ENCODE measurements around the gene GNRHR. TPM values are rescaled to one million over a fixed set of nuclear protein-coding genes. Genes with fewer than 3 reads are reported as not detected.
"Not testable (repeated sequence)": the region's sequence is repeated elsewhere in the genome, so short reads cannot be mapped to it uniquely, and the experiment has no call there.

Gene GNRHR
- total RNA-seq, 3 donors from 2014 or later: not detected

DNA sequence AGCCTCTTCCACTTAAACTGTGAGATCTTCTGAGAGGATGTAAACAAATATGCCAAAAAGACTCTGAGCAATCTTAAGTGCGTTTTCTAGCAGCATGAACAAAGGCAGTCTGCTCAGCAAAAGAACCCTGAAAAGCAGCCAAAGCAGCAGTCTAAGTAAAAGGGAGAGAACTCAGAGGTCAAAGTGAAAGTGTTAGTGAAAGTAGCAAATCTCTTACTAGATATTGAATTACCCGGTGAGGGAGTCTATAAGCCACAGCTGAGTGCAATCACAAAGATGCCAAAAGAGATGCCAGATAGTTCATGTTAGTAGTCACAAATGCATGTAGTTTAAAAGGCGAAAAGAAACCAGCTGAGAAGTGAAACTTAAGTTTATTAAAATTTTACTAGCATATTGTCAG, 7.9 kb upstream of the GNRHR start:
- no peaks in the 10 kb centered on the region for H3K4me1 ChIP-seq
- DNase-seq (ENCODE audit: low spot score in 2 of 2): no peak
- no peak for TF ChIP-seq POLR2A (IDR thresholded peaks at IDR 0.05)
- no peak for TF ChIP-seq POLR2AphosphoS5 (IDR thresholded peaks at IDR 0.05)
- no peaks in the 10 kb centered on the region for H3K9me3 ChIP-seq
- no peaks in the 10 kb centered on the region for H3K36me3 ChIP-seq
- H3K4me3 ChIP-seq: no peak overlapping the region
- intact Hi-C loops (cut with DNase I; ENCODE audit: low total_unique reads): no loop called here
- no peak overlapping the region for H3K27ac ChIP-seq
- no peaks in the 10 kb centered on the region for H3K27me3 ChIP-seq

DNA sequence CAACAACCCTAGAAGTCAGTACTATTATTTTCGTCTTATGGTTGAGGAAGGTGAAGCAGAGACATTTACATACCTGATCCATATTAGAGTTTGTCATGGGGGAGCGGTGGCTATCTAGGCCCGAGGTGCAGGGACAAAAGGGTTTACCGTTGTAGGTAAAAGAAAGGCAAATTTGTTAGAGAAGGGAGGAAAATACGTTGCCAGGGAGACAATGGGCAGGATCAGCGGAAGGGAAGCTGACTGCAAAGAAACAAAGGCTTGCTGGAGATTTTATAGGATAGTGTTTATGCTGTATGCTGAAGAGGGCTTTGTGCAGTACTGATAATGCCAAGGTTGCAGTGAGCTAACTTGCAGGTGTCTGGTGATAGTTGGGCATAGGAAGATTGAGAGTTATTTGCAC, 2.8 kb upstream of the GNRHR start:
- H3K27ac ChIP-seq; H3K27me3 ChIP-seq; DNase-seq (ENCODE audit: low spot score in 2 of 2); H3K4me1 ChIP-seq; H3K36me3 ChIP-seq; H3K4me3 ChIP-seq; H3K9me3 ChIP-seq; intact Hi-C loops (cut with DNase I; ENCODE audit: low total_unique reads): not testable (repeated sequence)

DNA sequence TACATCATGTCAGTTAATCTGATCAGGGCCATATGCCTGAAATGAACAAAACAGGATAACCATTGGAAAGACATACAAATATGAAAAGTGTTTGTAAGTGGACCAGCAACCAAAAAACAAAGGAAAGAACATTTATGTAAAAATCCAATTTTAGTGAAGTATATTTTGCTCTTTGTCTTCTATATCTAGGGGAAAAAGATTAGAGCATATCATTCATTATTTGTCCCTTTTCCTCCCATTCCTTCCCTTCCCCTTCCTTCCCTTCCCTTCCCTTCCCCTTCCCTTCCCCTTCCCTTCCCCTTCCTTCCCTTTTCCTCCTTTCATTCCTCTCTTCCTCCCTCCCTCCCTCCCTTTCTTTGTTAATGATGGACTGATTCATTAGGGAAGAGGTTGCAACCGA, 1.8 kb upstream of the GNRHR start:
- intact Hi-C loops (cut with DNase I; ENCODE audit: low total_unique reads): no loop called here
- Histone ChIP-seq H3K4me1 (no peaks in the 10 kb centered on the region), H3K4me3 (no peak overlapping the region), H3K36me3 (no peaks in the 10 kb centered on the region), H3K9me3 (no peaks in the 10 kb centered on the region), H3K27ac (no peak overlapping the region), H3K27me3 (no peaks in the 10 kb centered on the region)
- TF ChIP-seq, protein P1, sequence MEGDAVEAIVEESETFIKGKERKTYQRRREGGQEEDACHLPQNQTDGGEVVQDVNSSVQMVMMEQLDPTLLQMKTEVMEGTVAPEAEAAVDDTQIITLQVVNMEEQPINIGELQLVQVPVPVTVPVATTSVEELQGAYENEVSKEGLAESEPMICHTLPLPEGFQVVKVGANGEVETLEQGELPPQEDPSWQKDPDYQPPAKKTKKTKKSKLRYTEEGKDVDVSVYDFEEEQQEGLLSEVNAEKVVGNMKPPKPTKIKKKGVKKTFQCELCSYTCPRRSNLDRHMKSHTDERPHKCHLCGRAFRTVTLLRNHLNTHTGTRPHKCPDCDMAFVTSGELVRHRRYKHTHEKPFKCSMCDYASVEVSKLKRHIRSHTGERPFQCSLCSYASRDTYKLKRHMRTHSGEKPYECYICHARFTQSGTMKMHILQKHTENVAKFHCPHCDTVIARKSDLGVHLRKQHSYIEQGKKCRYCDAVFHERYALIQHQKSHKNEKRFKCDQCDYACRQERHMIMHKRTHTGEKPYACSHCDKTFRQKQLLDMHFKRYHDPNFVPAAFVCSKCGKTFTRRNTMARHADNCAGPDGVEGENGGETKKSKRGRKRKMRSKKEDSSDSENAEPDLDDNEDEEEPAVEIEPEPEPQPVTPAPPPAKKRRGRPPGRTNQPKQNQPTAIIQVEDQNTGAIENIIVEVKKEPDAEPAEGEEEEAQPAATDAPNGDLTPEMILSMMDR (IDR thresholded peaks at IDR 0.05): no peak
- TF ChIP-seq POLR2A (IDR thresholded peaks at IDR 0.05) (no peak), POLR2AphosphoS5 (IDR thresholded peaks at IDR 0.05) (no peak)
- DNase-seq (ENCODE audit: low spot score in 2 of 2): no peak

DNA sequence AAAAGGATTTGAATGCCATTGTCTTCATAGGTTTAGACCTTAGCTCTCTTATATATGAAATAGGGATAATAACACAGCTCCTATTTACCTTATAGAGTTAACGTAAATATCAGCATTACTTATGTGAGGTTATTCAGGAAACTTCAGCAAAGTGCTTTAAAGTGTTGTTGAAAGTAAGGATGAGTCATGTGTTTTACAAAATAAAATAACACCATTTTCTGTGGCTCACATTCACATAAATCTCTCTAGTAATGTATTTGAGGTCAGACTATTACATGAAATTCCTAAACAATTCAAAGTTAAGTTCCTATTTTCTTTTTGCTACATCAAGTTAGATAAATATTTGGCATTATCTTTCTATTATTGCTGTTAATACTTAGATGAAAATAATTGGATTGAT, 2.9 kb downstream of the GNRHR start:
- no peaks in the 10 kb centered on the region for H3K27me3 ChIP-seq
- intact Hi-C loops (cut with DNase I; ENCODE audit: low total_unique reads): no loop called here
- DNase-seq (ENCODE audit: low spot score in 2 of 2): no peak
- no peak overlapping the region for H3K27ac ChIP-seq
- no peaks in the 10 kb centered on the region for H3K36me3 ChIP-seq
- no peak overlapping the region for H3K4me3 ChIP-seq
- no peaks in the 10 kb centered on the region for H3K4me1 ChIP-seq
- H3K9me3 ChIP-seq: no peaks in the 10 kb centered on the region
- no peak for TF ChIP-seq POLR2AphosphoS5 (IDR thresholded peaks at IDR 0.05)
- TF ChIP-seq, protein P1 (IDR thresholded peaks at IDR 0.05): no peak
- TF ChIP-seq POLR2A (IDR thresholded peaks at IDR 0.05): no peak

DNA sequence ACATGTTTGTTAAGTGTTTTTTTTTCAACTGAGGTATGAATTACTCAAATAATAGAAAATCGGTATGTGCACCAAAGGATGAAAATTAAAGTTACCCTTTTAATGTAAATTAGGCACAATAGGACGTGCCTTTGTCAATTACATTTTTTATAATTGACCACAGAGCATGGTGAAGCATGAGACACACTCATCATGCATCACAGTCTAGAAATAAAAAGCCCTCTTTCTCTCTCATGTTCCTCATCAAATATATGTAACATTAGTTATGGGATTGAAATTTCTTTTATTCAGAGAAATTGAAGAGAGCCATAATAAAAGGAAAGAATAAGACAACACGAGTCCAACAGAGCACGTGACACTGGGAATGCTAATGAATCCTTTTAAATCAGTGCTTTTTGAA, 3.5 kb downstream of the GNRHR start:
- Histone ChIP-seq H3K36me3 (no peaks in the 10 kb centered on the region), H3K27me3 (no peaks in the 10 kb centered on the region), H3K27ac (no peak overlapping the region), H3K9me3 (no peaks in the 10 kb centered on the region), H3K4me1 (no peaks in the 10 kb centered on the region), H3K4me3 (no peak overlapping the region)
- TF ChIP-seq POLR2A (IDR thresholded peaks at IDR 0.05) (no peak), POLR2AphosphoS5 (IDR thresholded peaks at IDR 0.05) (no peak)
- TF ChIP-seq, protein P1 (IDR thresholded peaks at IDR 0.05): no peak
- intact Hi-C loops (cut with DNase I; ENCODE audit: low total_unique reads): no loop called here
- DNase-seq (ENCODE audit: low spot score in 2 of 2): no peak

DNA sequence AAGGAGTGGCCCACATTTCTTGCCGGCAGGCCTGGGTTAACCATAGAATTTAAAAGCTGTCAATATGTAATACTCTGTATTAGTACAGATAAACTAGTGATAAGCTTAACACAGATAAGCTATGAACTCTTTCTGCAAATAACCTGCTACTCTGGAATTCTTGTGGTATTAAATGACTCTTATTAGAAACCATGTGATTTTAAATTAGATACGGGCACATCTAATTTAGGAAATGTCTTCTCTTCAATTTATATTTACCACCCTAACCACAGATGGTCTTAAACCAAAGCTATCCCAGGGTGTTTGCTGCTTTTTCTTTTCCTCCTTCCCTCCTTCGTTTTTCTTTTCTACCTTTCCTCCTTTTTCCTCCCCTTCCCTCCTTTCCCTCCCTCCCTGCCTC, 4.9 kb downstream of the GNRHR start:
- Histone ChIP-seq H3K27ac (no peak overlapping the region), H3K9me3 (no peaks in the 10 kb centered on the region), H3K27me3 (no peaks in the 10 kb centered on the region), H3K4me3 (no peak overlapping the region), H3K4me1 (no peaks in the 10 kb centered on the region), H3K36me3 (no peaks in the 10 kb centered on the region)
- no peak for TF ChIP-seq POLR2A (IDR thresholded peaks at IDR 0.05)
- TF ChIP-seq, protein P1 (IDR thresholded peaks at IDR 0.05): no peak
- no peak for TF ChIP-seq POLR2AphosphoS5 (IDR thresholded peaks at IDR 0.05)
- no peak for DNase-seq (ENCODE audit: low spot score in 2 of 2)
- intact Hi-C loops (cut with DNase I; ENCODE audit: low total_unique reads): no loop called here
